ENCODE data around the gene TANC1. TPM values are rescaled to one million over a fixed set of nuclear protein-coding genes. Genes with fewer than 3 reads are reported as not detected.
A peak's percentile ranks its signal among the peaks of the same experiment; 100 is the strongest.

TANC1 gene
- total RNA-seq, 1 experiment from 2014 or later, result 21.1 TPM

DNA sequence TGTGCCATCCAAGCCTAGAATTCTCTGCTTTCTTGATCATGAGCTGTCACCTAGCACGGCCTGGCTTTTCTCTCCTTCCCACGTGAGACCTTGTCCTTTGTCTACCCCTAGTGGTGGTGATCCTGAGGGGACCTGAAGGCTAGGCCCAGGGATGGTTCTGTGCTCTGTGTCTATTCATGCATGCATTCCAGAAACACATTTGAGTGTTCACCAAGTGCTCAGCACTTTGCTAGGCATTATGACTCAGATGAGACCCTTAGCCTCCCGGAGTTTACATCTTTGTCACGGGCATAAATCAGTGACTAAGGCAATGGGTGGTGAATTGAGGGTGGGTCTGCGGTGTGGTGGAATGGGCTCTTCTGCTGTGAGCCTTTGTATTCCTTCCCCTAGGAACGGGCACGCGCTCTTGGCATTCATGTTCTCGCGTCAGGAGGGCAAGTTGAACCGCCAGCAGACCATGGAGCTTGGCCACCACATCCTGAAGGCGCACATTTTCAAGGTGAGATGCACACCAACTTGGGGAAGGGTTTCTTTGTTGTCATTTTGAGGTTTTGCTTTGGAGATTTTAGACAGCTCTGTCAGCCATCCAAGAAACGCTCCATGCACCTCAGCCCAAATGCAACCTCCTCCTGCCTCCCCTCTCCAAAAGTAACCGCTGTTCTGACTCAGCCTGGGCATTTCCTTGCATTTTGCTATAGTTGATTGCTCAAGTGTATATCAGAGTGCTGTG lies 217.1 kb downstream of the TANC1 start:
- Mint-ChIP-seq H3K4me3 (ENCODE audit: unreplicated experiment) (no peak overlapping the region), H3K36me3 (ENCODE audit: insufficient read depth, unreplicated experiment) (peaks cover 39% of the 10 kb centered on the region), H3K9me3 (ENCODE audit: unreplicated experiment) (no peaks in the 10 kb centered on the region), H3K27ac (ENCODE audit: unreplicated experiment) (no peak overlapping the region), H3K27me3 (ENCODE audit: insufficient read depth, unreplicated experiment) (no peaks in the 10 kb centered on the region), H3K4me1 (ENCODE audit: low read depth, unreplicated experiment) (no peaks in the 10 kb centered on the region)
- Histone ChIP-seq H3K36me3 (ENCODE audit: control insufficient read depth, insufficient read depth, low read length) (peaks cover 1% of the 10 kb centered on the region; the same call in 1 of the 2 replicates), H3K9me3 (no peaks in the 10 kb centered on the region), H3K27me3 (replicated peaks; ENCODE audit: control insufficient read depth, insufficient read depth, low read length) (no peaks in the 10 kb centered on the region), H3K4me3 (ENCODE audit: low read depth, low read length) (no peak overlapping the region), H3K4me1 (no peaks in the 10 kb centered on the region)
- BruUV-seq (replicated peaks), result no TSS peak
- intact Hi-C loops (cut with micrococcal nuclease; ENCODE audit: unreplicated experiment), result loop anchor here (1.0 to 2.0 kb wide), 3 partner anchors 67 to 284 kb away; no protein-coding TSS in a partner anchor
- TF ChIP-seq, protein P1, sequence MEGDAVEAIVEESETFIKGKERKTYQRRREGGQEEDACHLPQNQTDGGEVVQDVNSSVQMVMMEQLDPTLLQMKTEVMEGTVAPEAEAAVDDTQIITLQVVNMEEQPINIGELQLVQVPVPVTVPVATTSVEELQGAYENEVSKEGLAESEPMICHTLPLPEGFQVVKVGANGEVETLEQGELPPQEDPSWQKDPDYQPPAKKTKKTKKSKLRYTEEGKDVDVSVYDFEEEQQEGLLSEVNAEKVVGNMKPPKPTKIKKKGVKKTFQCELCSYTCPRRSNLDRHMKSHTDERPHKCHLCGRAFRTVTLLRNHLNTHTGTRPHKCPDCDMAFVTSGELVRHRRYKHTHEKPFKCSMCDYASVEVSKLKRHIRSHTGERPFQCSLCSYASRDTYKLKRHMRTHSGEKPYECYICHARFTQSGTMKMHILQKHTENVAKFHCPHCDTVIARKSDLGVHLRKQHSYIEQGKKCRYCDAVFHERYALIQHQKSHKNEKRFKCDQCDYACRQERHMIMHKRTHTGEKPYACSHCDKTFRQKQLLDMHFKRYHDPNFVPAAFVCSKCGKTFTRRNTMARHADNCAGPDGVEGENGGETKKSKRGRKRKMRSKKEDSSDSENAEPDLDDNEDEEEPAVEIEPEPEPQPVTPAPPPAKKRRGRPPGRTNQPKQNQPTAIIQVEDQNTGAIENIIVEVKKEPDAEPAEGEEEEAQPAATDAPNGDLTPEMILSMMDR (IDR thresholded peaks at IDR 0.05; ENCODE audit: insufficient read depth in 1 of 2, low read depth in 1 of 2, low read length in 1 of 2, severe bottlenecking in 1 of 2, unreplicated experiment in 1 of 2), result peak in 1 of 2 experiments; percentile 75
- DNase-seq, result peak in 1 of 2 experiments; percentile 63
- POLR2A ChIA-PET, result no interaction called here
- CTCF ChIA-PET, result interaction anchor here (0.6 to 1.6 kb wide), 5 partner anchors 17 to 527 kb away, joined by 3 to 6 read pairs (median 3); partner anchors contain the start of gene MARCHF7

DNA sequence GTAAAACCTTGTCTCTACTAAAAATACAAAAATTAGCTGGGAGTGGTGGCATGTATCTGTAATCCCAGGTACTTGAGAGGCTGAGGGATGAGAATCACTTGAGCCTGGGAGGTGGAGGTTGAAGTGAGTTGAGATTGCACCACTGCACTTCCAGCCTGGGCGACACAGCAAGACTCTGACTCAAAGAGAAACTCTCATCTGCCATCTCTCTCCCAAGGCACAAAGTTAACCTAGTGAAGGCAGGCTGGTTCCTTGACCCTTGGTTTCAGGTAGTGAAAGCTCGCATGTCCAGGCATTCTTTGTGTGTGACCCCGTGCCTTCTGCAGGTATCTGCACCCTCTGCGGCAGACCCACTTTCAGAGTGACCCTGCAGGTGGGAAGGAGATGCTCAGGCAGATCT lies 218.0 kb downstream of the TANC1 start:
- H3K27me3 ChIP-seq (replicated peaks; ENCODE audit: control insufficient read depth, insufficient read depth, low read length), result no peaks in the 10 kb centered on the region
- ChIA-PET POLR2A (no interaction called here), CTCF (interaction anchor here (1.1 to 1.5 kb wide), 2 partner anchors 63 to 150 kb away, joined by 3 to 4 read pairs; no protein-coding TSS in a partner anchor)
- intact Hi-C loops (cut with micrococcal nuclease; ENCODE audit: unreplicated experiment), result no loop called here
- H3K4me3 ChIP-seq (ENCODE audit: low read depth, low read length), result no peak overlapping the region
- no peak for DNase-seq
- H3K9me3 Mint-ChIP-seq (ENCODE audit: unreplicated experiment), result no peaks in the 10 kb centered on the region
- BruUV-seq (replicated peaks), result no TSS peak
- no peak overlapping the region for H3K4me3 Mint-ChIP-seq (ENCODE audit: unreplicated experiment)
- TF ChIP-seq, protein P1 (IDR thresholded peaks at IDR 0.05; ENCODE audit: insufficient read depth in 1 of 2, low read depth in 1 of 2, low read length in 1 of 2, severe bottlenecking in 1 of 2, unreplicated experiment in 1 of 2), result no peak
- H3K4me1 ChIP-seq, result no peaks in the 10 kb centered on the region
- H3K4me1 Mint-ChIP-seq (ENCODE audit: low read depth, unreplicated experiment), result no peaks in the 10 kb centered on the region
- H3K36me3 ChIP-seq (ENCODE audit: control insufficient read depth, insufficient read depth, low read length), result peaks cover 1% of the 10 kb centered on the region; the same call in 1 of the 2 replicates
- H3K27ac Mint-ChIP-seq (ENCODE audit: unreplicated experiment), result no peak overlapping the region
- peaks cover 39% of the 10 kb centered on the region for H3K36me3 Mint-ChIP-seq (ENCODE audit: insufficient read depth, unreplicated experiment)
- no peaks in the 10 kb centered on the region for H3K27me3 Mint-ChIP-seq (ENCODE audit: insufficient read depth, unreplicated experiment)
- no peaks in the 10 kb centered on the region for H3K9me3 ChIP-seq

DNA sequence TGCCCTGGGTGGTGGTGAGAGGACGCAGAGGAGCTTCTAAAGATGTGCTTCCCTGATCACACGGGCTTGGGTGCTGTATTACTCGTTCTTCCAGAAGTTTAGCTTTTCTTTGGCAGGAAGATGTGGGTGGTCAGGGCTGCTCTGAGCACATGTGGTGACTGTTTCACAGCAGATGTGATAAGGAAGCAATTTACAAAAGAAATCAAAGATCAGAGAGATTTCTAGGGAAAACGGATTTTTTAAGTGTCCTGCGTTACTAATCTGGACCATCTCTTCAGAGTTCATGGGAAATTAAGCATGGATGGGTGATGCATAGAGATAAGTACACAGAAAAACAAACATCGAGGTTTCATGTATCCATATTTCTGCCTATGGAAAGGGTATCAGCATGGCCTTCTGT lies 218.7 kb downstream of the TANC1 start:
- no peaks in the 10 kb centered on the region for H3K27me3 ChIP-seq (replicated peaks; ENCODE audit: control insufficient read depth, insufficient read depth, low read length)
- H3K4me3 ChIP-seq (ENCODE audit: low read depth, low read length), result no peak overlapping the region
- H3K4me3 Mint-ChIP-seq (ENCODE audit: unreplicated experiment), result no peak overlapping the region
- H3K36me3 ChIP-seq (ENCODE audit: control insufficient read depth, insufficient read depth, low read length), result peaks cover 1% of the 10 kb centered on the region; the same call in 1 of the 2 replicates
- H3K4me1 ChIP-seq, result no peaks in the 10 kb centered on the region
- TF ChIP-seq, protein P1 (IDR thresholded peaks at IDR 0.05; ENCODE audit: insufficient read depth in 1 of 2, low read depth in 1 of 2, low read length in 1 of 2, severe bottlenecking in 1 of 2, unreplicated experiment in 1 of 2), result no peak
- H3K4me1 Mint-ChIP-seq (ENCODE audit: low read depth, unreplicated experiment), result no peaks in the 10 kb centered on the region
- peaks cover 39% of the 10 kb centered on the region for H3K36me3 Mint-ChIP-seq (ENCODE audit: insufficient read depth, unreplicated experiment)
- H3K9me3 Mint-ChIP-seq (ENCODE audit: unreplicated experiment), result no peaks in the 10 kb centered on the region
- POLR2A ChIA-PET, result no interaction called here
- DNase-seq, result no peak
- no peaks in the 10 kb centered on the region for H3K27me3 Mint-ChIP-seq (ENCODE audit: insufficient read depth, unreplicated experiment)
- CTCF ChIA-PET, result interaction anchor here (1.1 kb wide), 1 partner anchor 151 kb away, joined by 3 read pairs; no protein-coding TSS in a partner anchor
- intact Hi-C loops (cut with micrococcal nuclease; ENCODE audit: unreplicated experiment), result no loop called here
- no peaks in the 10 kb centered on the region for H3K9me3 ChIP-seq
- BruUV-seq (replicated peaks), result no TSS peak
- H3K27ac Mint-ChIP-seq (ENCODE audit: unreplicated experiment), result no peak overlapping the region

Data from Caco-2 (cell line).